ENCODE results near the gene PNPLA1. TPM values are rescaled to one million over a fixed set of nuclear protein-coding genes. Genes with fewer than 3 reads are reported as not detected.

PNPLA1 gene
- total and polyA plus RNA-seq, 10 of the 15 experiments (the other 5 are each of a cell fraction or from before 2014, with no cell fraction given): 0.04 TPM; not detected in 9

DNA sequence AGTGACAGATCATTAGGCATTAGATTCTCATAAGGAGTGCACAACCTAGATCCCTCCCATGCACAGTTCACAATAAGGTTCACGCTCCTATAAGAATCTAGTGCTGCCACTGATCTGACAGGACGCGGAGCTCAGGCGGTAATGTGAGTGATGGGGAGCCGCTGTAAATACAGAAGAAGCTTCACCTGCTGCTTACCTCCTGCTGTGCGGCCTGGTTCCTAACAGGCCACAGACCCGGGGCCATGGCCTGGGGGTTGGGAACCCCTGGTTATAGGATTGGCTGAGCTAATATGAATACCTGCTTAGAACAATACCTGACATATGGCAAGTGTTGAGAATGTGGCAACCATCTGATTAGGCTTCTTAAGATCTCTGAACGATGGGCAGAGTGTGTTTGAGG, 2.4 kb downstream of the PNPLA1 start:
- Histone ChIP-seq H4K20me1 (ENCODE audit: control insufficient read depth, insufficient read depth) (no peaks in the 10 kb centered on the region), H3K27ac (ENCODE audit: control insufficient read depth, insufficient read depth) (no peak overlapping the region), H3K4me1 (ENCODE audit: control insufficient read depth, insufficient read depth, low read length) (no peaks in the 10 kb centered on the region), H3K9ac (ENCODE audit: control insufficient read depth, insufficient read depth, low read length) (no peak overlapping the region), H3K36me3 (ENCODE audit: control insufficient read depth in 2 of 2, insufficient read depth in 2 of 2, low read length in 1 of 2) (no peaks in the 10 kb centered on the region), H3K4me2 (ENCODE audit: control insufficient read depth, insufficient read depth) (no peak overlapping the region), H2AFZ (ENCODE audit: control insufficient read depth, low read depth, low read length) (no peak overlapping the region), H3K79me2 (ENCODE audit: control insufficient read depth, insufficient read depth, low read length) (no peaks in the 10 kb centered on the region), H3K4me3 (no peak overlapping the region), H3K9me3 (replicated peaks; ENCODE audit: control insufficient read depth, insufficient read depth, low read length) (no peaks in the 10 kb centered on the region; the same call in 2 of the 3 replicates), H3K27me3 (replicated peaks in 1 of 2; ENCODE audit: control insufficient read depth in 2 of 2, insufficient read depth in 2 of 2, low read length in 1 of 2) (no peaks in the 10 kb centered on the region; a peak in 2 of 4 replicates)
- BruUV-seq (replicated peaks): no TSS peak
- 65% methylated on average over 8 of the region's 8 CpGs for WGBS (ENCODE audit: insufficient coverage, insufficient replicate concordance, low lambda C conversion rate, missing lambda C conversion rate)
- intact Hi-C loops (cut with micrococcal nuclease; ENCODE audit: unreplicated experiment): no loop called here
- TF ChIP-seq, protein P1, sequence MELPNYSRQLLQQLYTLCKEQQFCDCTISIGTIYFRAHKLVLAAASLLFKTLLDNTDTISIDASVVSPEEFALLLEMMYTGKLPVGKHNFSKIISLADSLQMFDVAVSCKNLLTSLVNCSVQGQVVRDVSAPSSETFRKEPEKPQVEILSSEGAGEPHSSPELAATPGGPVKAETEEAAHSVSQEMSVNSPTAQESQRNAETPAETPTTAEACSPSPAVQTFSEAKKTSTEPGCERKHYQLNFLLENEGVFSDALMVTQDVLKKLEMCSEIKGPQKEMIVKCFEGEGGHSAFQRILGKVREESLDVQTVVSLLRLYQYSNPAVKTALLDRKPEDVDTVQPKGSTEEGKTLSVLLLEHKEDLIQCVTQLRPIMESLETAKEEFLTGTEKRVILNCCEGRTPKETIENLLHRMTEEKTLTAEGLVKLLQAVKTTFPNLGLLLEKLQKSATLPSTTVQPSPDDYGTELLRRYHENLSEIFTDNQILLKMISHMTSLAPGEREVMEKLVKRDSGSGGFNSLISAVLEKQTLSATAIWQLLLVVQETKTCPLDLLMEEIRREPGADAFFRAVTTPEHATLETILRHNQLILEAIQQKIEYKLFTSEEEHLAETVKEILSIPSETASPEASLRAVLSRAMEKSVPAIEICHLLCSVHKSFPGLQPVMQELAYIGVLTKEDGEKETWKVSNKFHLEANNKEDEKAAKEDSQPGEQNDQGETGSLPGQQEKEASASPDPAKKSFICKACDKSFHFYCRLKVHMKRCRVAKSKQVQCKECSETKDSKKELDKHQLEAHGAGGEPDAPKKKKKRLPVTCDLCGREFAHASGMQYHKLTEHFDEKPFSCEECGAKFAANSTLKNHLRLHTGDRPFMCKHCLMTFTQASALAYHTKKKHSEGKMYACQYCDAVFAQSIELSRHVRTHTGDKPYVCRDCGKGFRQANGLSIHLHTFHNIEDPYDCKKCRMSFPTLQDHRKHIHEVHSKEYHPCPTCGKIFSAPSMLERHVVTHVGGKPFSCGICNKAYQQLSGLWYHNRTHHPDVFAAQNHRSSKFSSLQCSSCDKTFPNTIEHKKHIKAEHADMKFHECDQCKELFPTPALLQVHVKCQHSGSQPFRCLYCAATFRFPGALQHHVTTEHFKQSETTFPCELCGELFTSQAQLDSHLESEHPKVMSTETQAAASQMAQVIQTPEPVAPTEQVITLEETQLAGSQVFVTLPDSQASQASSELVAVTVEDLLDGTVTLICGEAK (IDR thresholded peaks at IDR 0.05; ENCODE audit: borderline replicate concordance): no peak
- CTCF ChIA-PET: interaction anchor here (1.0 to 1.6 kb wide), 2 partner anchors 8 to 16 kb away, joined by 3 to 5 read pairs; no protein-coding TSS in a partner anchor
- ATAC-seq (no peak), FAIRE-seq (no peak), DNase-seq (ENCODE audit: low read depth, low spot score) (no peak)
- SMC1A ChIA-PET (ENCODE audit: uncharacterized antibody, unreplicated experiment): interaction anchor here (1.3 kb wide), 1 partner anchor 9 kb away, joined by 3 read pairs; no protein-coding TSS in a partner anchor
- POLR2A ChIA-PET: no interaction called here
- in situ Hi-C loops (cut with MboI): no loop called here
- RAD21 ChIA-PET (ENCODE audit: unreplicated experiment): no interaction called here

DNA sequence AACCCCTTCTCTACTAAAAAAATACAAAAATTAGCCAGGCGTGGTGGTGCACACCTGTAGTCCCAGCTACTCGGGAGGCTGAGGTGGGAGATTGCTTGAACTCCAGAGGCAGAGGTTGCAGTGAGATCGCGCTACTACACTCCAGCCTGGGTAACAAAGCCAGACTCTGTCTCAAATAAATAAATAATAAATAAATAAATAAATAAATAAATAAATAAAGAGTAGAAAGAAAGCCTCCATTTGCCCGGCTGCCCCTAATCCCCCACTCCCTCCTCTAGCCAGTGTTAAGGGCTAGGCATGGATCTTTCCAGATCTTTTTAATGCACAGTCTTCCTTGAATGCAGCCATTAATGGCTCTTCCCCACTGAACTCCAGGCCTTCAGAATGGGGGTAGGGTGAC, 3.2 kb downstream of the PNPLA1 start:
- in situ Hi-C loops (cut with MboI) (no loop called here), intact Hi-C loops (cut with micrococcal nuclease; ENCODE audit: unreplicated experiment) (no loop called here)
- RAD21 ChIA-PET (ENCODE audit: unreplicated experiment): no interaction called here
- POLR2A ChIA-PET: no interaction called here
- no peaks in the 10 kb centered on the region for H3K9me3 ChIP-seq (replicated peaks; ENCODE audit: control insufficient read depth, insufficient read depth, low read length)
- CTCF ChIA-PET: interaction anchor here (1.6 kb wide), 1 partner anchor 15 kb away, joined by 3 read pairs; no protein-coding TSS in a partner anchor
- no peak overlapping the region for H3K4me2 ChIP-seq (ENCODE audit: control insufficient read depth, insufficient read depth)
- FAIRE-seq (no peak), ATAC-seq (no peak), DNase-seq (ENCODE audit: low read depth, low spot score) (no peak)
- WGBS (ENCODE audit: insufficient coverage, insufficient replicate concordance, low lambda C conversion rate, missing lambda C conversion rate): 75% methylated on average over 5 of the region's 5 CpGs
- no peaks in the 10 kb centered on the region for H3K79me2 ChIP-seq (ENCODE audit: control insufficient read depth, insufficient read depth, low read length)
- H4K20me1 ChIP-seq (ENCODE audit: control insufficient read depth, insufficient read depth): no peaks in the 10 kb centered on the region
- no peak overlapping the region for H3K27ac ChIP-seq (ENCODE audit: control insufficient read depth, insufficient read depth)
- H3K9ac ChIP-seq (ENCODE audit: control insufficient read depth, insufficient read depth, low read length): no peak overlapping the region
- no peak overlapping the region for H2AFZ ChIP-seq (ENCODE audit: control insufficient read depth, low read depth, low read length)
- H3K4me3 ChIP-seq: no peak overlapping the region
- peaks cover 0 to 2% of the 10 kb centered on the region in 2 experiments; a peak in 2 of 4 replicates for H3K27me3 ChIP-seq (replicated peaks in 1 of 2; ENCODE audit: control insufficient read depth in 2 of 2, insufficient read depth in 2 of 2, low read length in 1 of 2)
- TF ChIP-seq SUPT20H (IDR thresholded peaks at IDR 0.05; ENCODE audit: borderline replicate concordance, control insufficient read depth, low read depth, low read length): no peak
- TF ChIP-seq POU2F2 (IDR thresholded peaks at IDR 0.05; ENCODE audit: borderline replicate concordance, low read depth, low read length): no peak
- H3K36me3 ChIP-seq (ENCODE audit: control insufficient read depth in 2 of 2, insufficient read depth in 2 of 2, low read length in 1 of 2): no peaks in the 10 kb centered on the region
- BruUV-seq (replicated peaks): no TSS peak
- no peaks in the 10 kb centered on the region for H3K4me1 ChIP-seq (ENCODE audit: control insufficient read depth, insufficient read depth, low read length)
- SMC1A ChIA-PET (ENCODE audit: uncharacterized antibody, unreplicated experiment): no interaction called here
